EL (cell line): Measurements from ENCODE around the gene NLGN1.
A peak's percentile ranks its signal among the peaks of the same experiment; 100 is the strongest.
"Not testable (repeated sequence)": the region's sequence is repeated elsewhere in the genome, so short reads cannot be mapped to it uniquely, and the experiment has no call there.

Source experiments
- DNase-seq: peaks from one replicate; pipeline ENCODE4 v3.0.0-alpha.2; 2016

Gene NLGN1

GRCh38 chr3:174198199-174198598 is 800.7 kb downstream of the NLGN1 start:
- peak; percentile 54 for DNase-seq

- no peak for DNase-seq
Measured at GRCh38 chr3:174199696-174200095, 802.2 kb downstream of the NLGN1 start.

GRCh38 chr3:174202116-174202515 is 804.6 kb downstream of the NLGN1 start:
- DNase-seq, result no peak

DNA sequence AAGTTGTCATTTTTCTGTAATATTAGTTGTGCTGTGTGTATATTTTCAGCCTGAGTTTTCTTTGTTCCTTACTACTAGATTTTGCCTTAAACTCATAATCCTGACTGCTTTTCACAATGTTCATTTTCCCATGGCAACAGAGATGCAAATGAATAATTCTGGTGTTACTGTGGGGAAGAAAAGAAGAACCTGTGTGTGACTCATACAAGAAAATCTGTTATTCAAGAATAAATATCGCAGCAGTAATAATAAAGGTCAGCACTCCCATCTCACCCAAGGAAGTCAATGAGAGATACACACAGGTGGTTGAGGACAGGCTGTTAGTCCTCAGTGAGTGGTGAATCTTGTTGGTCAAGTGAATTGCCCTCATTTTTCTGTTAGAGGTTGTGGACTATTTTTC is 805.0 kb downstream of the NLGN1 start:
- DNase-seq, result no peak

GRCh38 chr3:174204765-174205164 is 807.2 kb downstream of the NLGN1 start:
- DNase-seq, result no peak

DNA sequence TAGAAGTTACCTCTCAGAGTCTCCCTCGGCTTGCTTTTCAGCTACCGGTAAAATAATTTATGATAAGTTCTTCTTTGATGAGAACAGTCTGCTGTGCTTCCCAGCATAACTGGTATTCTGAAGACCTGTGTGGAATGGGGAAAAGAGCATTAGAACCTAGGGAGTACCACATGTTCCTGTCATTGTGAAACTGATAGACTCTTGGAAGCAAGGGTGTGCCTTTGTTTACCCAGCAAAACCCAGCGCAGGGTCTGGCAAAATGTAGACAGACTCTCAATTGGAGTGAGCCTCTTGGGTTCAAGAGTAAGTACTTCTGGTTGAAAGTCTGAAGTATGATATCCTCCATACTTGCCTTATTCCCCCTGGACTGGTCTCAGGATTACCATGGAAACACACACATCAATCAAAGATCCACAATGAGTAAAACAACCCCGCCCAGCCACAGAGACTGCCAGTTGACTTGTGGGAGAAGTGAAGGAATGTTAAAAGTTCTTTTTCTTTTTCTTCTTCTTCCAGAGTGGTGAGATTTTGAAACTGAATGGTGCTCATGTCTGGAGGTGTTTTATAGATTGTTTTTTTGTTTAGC is 809.2 kb downstream of the NLGN1 start:
- no peak for DNase-seq

DNA sequence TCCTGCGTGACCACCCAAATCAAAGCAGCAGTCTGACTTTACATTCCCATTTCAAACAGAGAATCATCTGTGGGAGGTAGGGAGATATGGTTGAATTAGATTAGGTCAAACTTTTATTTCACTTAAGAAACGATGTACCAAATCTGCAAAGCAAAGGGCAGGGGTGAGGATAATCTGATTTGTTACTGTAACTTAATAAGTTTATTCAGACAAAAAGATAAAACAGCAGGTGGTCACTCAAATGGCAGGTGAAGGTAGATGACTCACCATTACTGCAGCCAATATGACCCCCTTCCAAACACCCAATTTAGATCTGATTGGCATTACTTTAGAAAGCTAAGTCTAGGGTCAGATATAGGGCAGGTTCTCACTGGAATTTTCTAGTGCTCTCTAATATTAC is 810.6 kb downstream of the NLGN1 start:
- no peak for DNase-seq

DNA sequence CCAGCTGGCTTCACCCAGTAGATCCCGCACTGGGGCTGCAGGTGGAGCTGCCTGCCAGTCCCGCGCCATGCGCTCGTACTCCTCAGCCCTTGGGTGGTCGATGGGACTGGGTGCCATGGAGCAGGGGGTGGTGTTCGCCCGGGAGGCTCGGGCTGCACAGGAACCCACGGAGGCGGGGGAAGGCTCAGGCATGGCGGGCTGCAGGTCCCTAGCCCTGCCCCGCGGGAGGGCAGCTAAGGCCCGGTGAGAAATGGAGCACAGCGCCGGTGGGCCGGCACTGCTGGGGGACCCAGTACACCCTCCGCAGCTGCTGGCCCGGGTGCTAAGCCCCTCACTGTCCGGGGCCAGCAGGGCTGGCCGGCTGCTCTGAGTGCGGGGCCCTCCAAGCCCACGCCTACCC is 814.4 kb downstream of the NLGN1 start:
- DNase-seq, result not testable (repeated sequence)

DNA sequence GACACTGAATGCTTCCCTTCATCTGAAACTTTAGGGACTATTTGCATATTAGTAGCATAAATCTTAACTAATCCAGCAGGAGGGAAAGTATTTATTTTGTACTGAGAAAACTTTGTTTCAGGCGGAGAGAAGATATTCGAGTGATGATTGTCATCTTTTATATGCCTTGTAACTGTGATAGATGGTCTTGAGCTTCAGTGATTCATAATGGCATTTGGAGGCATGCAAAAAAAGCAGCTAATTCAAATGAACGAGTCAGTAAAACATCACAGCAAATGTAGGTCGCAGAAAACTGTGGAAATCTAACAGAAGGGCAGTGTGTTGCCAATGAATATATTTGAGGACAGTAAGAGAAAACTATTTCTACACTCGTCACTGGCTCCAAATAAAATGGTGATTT is 817.9 kb downstream of the NLGN1 start:
- DNase-seq, result peak; percentile 13

GRCh38 chr3:174216019-174216418 is 818.5 kb downstream of the NLGN1 start:
- DNase-seq, result no peak

GRCh38 chr3:174216946-174217718 is 819.6 kb downstream of the NLGN1 start:
- DNase-seq, result no peak

DNA sequence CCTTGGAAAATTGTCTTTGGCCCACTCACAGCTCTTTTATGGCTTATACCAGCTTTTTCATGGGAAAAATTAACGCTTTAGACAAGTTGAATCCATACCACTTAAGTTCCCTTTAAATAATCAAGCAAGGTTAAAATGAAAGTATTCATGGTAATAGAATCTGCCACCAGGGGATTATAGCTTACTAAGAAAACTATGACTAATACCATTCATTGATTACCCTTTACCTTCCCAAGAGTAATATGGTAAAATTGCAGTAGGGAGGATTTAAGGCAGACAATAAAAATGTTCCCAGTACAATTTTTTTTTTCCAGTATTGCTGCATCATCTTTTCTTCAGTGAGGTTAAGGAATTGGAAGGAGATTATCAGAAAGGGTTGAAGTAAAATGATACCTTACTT is 820.5 kb downstream of the NLGN1 start:
- DNase-seq, result no peak

DNA sequence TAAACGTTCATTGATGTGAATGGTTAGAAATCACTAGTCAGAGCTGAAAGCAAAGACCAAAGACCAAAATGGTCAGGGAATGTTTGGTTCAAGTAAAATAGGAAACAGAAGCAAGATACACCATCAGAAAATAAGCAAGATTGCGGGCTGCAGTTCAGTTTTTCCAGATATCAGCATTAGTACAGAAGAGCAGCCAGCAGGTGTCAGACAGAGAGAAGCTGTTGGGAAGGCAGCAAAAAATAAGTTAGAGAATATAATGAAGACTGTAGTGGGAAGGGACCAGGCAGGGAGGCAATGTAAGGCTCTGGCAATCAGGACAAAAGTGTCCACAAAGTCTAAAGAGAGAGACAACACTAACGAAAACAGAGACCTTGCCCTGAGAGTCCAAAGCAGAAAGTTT is 822.2 kb downstream of the NLGN1 start:
- no peak for DNase-seq

GRCh38 chr3:174220775-174221554 is 823.4 kb downstream of the NLGN1 start:
- DNase-seq, result no peak

GRCh38 chr3:174223042-174223441 is 825.5 kb downstream of the NLGN1 start:
- DNase-seq, result no peak

GRCh38 chr3:174223626-174224025 is 826.1 kb downstream of the NLGN1 start:
- DNase-seq, result no peak

GRCh38 chr3:174229916-174230315 is 832.4 kb downstream of the NLGN1 start:
- peak; percentile 18 for DNase-seq

DNA sequence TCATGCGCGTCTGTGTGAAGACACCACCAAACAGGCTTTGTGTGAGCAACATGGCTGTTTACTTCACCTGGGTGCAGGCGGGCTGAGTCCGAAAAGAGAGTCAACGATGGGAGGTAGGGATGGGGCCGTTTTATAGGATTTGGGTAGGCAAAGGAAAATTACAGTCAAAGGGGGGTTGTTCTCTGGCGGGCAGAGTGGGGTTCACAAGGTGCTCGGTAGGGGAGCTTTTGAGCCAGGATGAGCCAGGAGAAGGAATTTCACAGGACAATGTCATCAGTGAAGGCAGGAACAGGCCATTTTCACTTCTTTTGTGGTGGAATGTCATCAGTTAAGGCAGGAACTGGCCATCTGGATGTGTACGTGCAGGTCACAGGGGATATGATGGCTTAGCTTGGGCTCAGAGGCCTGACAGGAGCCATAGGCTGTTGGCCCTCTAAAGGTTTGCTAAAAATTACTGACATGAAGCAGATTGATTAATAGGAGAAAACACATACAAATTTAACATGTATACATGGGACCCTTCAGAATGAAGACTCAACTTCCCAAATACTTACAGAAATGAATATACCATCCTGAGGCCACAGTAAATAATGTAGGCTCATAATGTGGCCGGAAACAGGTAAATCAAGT is 834.6 kb downstream of the NLGN1 start:
- DNase-seq, result not testable (repeated sequence)

GRCh38 chr3:174232658-174233429 is 835.3 kb downstream of the NLGN1 start:
- no peak for DNase-seq

GRCh38 chr3:174233511-174233910 is 836.0 kb downstream of the NLGN1 start:
- no peak for DNase-seq

- DNase-seq, result no peak
Measured at GRCh38 chr3:174242311-174243041, 844.9 kb downstream of the NLGN1 start.

GRCh38 chr3:174243171-174243570 is 845.6 kb downstream of the NLGN1 start:
- peak; percentile 4 for DNase-seq
